C4-2B (cell line): ENCODE results near the gene FREM2.

Source experiments
- CTCF ChIP-seq: fragments of 450-650 bp; conservative IDR thresholded peaks from 2 replicates; pipeline ENCODE4 v1.5.1; 2017; ENCODE audit warnings: mild to moderate bottlenecking
- ZFX ChIP-seq: fragments of 450-650 bp; IDR thresholded peaks from 2 replicates; pipeline ENCODE4 v1.6.1; 2017

GRCh38 chr13:38703255-38703654 is 16.4 kb downstream of the FREM2 start:
- TF ChIP-seq CTCF = no peak
- no peak for TF ChIP-seq ZFX
